CMK (cell line): ENCODE measurements around the gene SDHA.
"Not testable (repeated sequence)": the region's sequence is repeated elsewhere in the genome, so short reads cannot be mapped to it uniquely, and the experiment has no call there.

Experiments used
- DNase-seq: peaks from one replicate; pipeline ENCODE4 v3.0.0-alpha.2; 2010; ENCODE audit warnings: low read depth

SDHA gene

DNA sequence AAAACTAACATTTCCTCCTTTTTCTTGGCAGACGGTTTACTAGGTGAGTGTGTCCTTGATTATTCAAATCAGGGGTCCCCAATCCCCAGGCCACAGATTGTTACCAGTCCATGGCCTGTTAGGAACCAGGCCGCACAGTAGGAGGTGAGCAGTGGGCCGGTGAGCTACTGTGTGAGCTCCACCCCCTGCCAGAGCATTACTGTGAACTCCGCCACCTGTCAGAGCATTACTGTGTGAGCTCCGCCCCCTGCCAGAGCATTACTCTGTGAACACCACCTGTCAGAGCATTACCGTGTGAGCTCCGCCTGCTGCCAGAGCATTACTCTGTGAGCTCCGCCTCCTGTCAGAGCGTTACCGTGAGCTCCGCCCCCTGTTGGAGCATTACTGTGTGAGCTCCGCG, 39.0 kb downstream of the SDHA start:
- DNase-seq = no peak

- not testable (repeated sequence) for DNase-seq
Observed at GRCh38 chr5:263275-263974, 45.3 kb downstream of the SDHA start.

GRCh38 chr5:264338-264737, 46.2 kb downstream of the SDHA start:
- DNase-seq = no peak

GRCh38 chr5:266311-267026, 48.3 kb downstream of the SDHA start:
- DNase-seq = not testable (repeated sequence)

DNA sequence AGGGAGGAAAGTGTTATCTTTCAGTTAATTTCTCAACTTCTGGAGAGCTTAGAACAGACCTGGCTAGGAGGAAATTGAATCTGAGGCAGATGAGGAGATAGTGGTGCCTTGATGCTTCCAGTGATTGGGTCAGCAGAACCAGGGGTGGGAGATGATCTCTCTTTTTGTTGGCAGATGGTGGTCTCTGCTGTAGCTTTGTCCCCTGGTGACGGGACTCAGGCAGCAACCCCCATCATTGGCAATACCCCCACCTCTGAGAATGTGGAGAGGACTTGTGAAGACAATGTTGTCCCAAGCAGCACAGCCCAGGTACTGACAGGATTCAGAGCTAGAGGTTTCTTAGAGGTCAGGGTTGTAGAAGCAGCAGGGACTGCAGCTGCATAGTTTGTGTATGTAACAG, 49.6 kb downstream of the SDHA start:
- DNase-seq = no peak

DNA sequence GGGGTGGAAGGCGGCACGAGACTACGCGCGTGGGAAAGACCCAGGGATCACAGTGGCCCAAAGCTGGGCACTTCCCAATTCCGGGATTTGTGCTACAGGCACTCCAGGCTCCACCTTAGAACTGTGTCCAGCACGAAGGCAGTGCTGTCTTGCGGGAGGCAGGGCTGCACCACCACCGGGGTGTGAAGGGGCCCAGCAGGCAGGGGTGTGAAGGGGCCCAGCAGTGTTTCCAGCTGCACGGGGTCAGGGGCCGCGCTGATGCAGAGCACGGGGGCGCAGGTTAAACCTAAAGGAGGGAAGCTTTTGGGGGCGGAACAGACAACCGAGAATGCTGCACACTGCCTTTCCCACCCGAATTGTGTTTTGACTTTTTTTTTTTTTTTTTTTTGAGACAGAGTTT, 52.2 kb downstream of the SDHA start:
- no peak for DNase-seq

- DNase-seq = not testable (repeated sequence)
Observed at GRCh38 chr5:271828-272167, 53.7 kb downstream of the SDHA start.

- not testable (repeated sequence) for DNase-seq
Observed at GRCh38 chr5:273091-273490, 55.0 kb downstream of the SDHA start.

DNA sequence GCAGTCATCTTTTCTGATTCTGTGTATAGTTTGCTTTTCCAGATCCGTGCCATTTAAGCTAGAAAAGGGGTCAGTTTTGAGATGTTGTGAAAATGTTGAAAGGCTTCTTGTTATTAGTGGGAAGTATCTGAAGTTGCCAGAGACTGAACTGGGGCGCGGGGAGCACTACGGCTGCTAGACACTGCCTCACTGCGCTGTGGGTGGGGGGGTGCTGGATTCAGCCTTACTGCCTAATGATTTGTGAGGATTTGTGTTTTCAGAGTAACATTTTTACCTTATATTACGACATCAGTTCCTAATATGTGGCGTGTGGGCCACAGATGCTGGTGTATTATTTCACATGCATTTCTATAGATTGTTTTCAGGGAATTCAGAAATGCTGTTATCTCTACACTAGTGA, 55.4 kb downstream of the SDHA start:
- not testable (repeated sequence) for DNase-seq

GRCh38 chr5:274346-274745, 56.2 kb downstream of the SDHA start:
- DNase-seq = not testable (repeated sequence)

GRCh38 chr5:278646-279045, 60.5 kb downstream of the SDHA start:
- DNase-seq = no peak

- not testable (repeated sequence) for DNase-seq
Observed at GRCh38 chr5:279051-279665, 61.0 kb downstream of the SDHA start.

DNA sequence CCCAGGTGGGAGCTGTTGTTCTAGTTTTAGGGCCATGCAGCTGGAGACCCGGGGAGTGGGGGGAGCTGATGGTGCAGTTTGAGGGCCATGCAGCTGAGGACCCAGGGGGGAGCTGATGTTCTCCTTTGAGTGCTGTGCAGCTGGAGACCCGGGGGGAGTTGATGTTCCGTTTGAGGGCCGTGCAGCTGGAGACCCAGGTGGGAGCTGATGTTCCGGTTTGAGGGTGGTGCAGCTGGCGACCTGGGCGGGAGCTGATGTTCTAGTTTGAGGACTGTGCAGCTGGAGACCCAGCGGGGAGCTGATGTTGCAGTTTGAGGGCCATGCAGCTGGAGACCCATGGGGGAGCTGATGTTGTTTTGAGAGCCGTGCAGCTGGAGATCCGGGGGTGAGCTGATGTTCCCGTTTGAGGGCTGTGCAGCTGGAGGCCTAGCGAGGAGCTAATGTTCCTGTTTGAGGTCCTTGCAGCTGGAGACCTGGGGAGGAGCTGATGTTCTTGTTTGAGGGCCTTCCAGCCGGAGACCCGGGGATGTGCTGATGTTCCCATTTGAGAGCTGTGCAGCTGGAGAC, 68.0 kb downstream of the SDHA start:
- DNase-seq = no peak

DNA sequence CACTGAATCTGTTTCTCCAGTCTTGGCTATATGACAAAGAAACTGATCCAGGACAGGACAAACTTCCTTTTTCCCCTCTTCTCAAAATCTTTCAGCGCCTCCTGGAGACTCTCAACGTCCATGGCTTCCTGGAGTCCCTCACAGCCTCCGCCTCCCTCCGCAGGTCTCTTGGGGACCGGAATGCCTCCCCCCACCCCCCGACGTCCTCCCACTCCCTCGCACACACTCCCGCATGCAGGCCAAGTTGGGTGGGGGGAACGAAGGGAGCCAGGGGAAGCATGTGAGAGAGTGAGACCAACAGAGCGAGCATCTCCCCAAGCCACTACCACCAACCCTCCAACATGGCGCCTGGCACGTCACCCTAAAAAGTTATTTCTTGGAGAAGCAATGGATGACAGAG, 72.1 kb downstream of the SDHA start:
- DNase-seq = not testable (repeated sequence)

DNA sequence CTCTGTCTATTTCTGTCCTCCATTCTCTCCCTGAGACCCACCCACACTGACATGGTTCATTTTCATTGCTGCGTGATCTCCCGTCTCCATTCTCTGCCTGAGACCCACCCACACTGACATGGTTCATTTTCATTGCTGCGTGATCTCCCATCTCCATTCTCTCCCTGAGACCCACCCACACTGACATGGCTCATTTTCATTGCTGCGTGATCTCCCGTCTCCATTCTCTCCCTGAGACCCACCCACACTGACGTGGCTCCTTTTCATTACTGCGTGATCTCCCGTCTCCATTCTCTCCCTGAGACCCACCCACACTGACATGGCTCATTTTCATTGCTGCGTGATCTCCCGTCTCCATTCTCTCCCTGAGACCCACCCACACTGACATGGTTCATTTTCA, 73.2 kb downstream of the SDHA start:
- not testable (repeated sequence) for DNase-seq

- not testable (repeated sequence) for DNase-seq
Observed at GRCh38 chr5:294788-295187, 76.7 kb downstream of the SDHA start.

DNA sequence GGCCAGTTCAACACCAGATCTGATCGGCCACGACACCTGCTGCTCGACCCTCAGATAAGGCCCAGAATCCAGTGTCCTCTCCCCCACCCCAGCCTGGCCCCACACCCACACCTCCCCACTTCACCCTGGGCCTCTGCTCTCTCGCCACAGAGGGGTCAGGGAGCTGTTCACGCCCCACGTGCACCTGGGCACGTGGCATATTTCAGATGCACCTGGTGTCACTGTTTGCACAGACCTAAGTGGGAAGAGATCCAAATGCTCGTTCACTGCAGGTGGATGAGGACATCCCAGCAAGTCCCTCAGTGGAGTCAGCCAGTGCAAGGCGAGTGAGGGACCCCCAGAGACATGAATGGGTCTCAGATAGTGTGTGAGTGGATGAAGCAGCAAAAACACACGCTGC, 78.1 kb downstream of the SDHA start:
- not testable (repeated sequence) for DNase-seq

- DNase-seq = not testable (repeated sequence)
Observed at GRCh38 chr5:296954-297353, 78.8 kb downstream of the SDHA start.

DNA sequence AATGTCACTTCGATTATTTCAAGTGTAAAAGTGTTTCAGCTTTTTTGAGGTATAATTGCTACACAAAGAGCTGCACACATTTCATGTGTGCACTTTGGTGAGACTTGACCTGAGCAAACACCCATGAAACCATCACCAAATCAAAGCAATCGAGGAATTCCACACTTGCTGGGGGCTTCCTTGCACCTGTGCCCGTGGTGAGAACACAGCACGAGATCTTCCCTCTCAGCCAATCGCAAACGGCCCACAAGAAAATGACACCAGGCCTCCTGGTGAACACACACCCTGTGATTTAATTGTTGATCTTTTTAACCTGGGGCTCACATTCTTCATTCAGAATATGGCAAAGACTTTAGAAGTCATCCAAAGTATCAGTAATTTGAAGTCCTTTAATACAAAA, 79.3 kb downstream of the SDHA start:
- DNase-seq = not testable (repeated sequence)

DNA sequence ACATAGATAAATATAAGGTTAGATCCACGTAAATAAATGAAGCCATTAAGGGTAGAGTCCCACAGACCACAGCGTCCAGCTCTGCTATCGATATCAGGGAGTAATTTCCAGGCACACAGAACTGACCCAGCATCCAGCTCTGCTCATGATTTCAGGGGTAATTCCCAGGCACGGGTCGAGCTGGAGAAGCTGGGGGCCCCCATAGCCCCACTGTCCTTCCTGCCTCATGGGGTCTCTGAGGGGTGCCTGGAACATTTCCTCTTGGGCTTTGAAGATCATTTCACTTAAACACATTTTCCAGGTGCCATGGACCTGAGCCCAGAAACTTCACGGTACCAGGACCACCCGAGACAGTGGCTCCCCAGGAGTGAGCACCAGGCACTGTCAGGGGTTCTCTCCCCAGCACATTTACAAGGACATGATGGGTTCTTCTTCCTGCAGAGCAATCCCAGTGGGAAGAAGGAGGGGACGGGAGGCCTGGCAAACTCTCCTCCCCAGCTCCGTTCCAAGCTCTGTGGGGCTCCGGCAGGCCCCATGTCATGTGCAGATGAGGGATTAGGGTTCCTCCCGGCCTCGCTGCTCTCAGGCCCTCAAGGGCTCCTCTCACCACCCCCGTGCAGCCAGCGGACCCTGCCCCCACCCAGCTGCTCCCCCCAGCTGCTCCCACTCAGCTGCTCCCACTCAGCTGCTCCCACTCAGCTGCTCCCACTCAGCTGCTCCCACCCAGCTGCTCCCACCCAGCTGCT, 80.0 kb downstream of the SDHA start:
- not testable (repeated sequence) for DNase-seq

- no peak for DNase-seq
Observed at GRCh38 chr5:298737-299125, 80.6 kb downstream of the SDHA start.

GRCh38 chr5:299921-300320, 81.8 kb downstream of the SDHA start:
- not testable (repeated sequence) for DNase-seq
